Calu3 (cell line): ENCODE results near the gene ZG16. TPM values are rescaled to one million over a fixed set of nuclear protein-coding genes. Genes with fewer than 3 reads are reported as not detected.
"Not testable (repeated sequence)": the region's sequence is repeated elsewhere in the genome, so short reads cannot be mapped to it uniquely, and the experiment has no call there.

Source experiments
- Bru-seq: library from RNA; stranded (reverse); fragments of 400-500 nt; gene quantifications from one replicate; lab custom pipeline; 2021; lab: Mats Ljungman, UMichigan
- BruChase-seq, 2 experiments: library from RNA; stranded (reverse); fragments of 400-500 nt; gene quantifications; one replicate each; lab custom pipeline; 2021; lab: Mats Ljungman, UMichigan
- BruUV-seq: library from RNA; stranded (reverse); fragments of 400-500 nt; replicated peaks from 2 replicates; lab custom pipeline; 2021; lab: Mats Ljungman, UMichigan
- CTCF ChIA-PET: fragments of 300-600 bp; sonication (Branson Sonifier 250); formaldehyde crosslinking; loops from one replicate; lab custom pipeline; 2022; ENCODE audit warnings: antibody characterized with exemption; lab: Charles Lee
- DNase-seq: peaks from one replicate; pipeline ENCODE4 v3.0.0; 2022
- H3K27ac Mint-ChIP-seq: one replicate; pipeline ENCODE4 v1.8.0; 2022; ENCODE audit warnings: mixed read lengths; ENCODE audit not compliant: unreplicated experiment
- H3K27me3 Mint-ChIP-seq: one replicate; pipeline ENCODE4 v1.8.0; 2022; ENCODE audit warnings: mixed read lengths; ENCODE audit not compliant: unreplicated experiment
- H3K36me3 Mint-ChIP-seq: one replicate; pipeline ENCODE4 v1.8.0; 2022; ENCODE audit warnings: mild to moderate bottlenecking, moderate library complexity, mixed read lengths; ENCODE audit not compliant: insufficient read depth, unreplicated experiment
- H3K4me1 Mint-ChIP-seq: one replicate; pipeline ENCODE4 v1.8.0; 2022; ENCODE audit warnings: mild to moderate bottlenecking, low read depth, mixed read lengths; ENCODE audit not compliant: unreplicated experiment
- H3K4me3 Mint-ChIP-seq: one replicate; pipeline ENCODE4 v1.8.0; 2022; ENCODE audit warnings: mild to moderate bottlenecking, low read depth, moderate library complexity, mixed read lengths; ENCODE audit not compliant: unreplicated experiment
- H3K9me3 Mint-ChIP-seq: one replicate; pipeline ENCODE4 v1.8.0; 2022; ENCODE audit warnings: low read depth, mixed read lengths; ENCODE audit not compliant: unreplicated experiment
- intact Hi-C: fragments of 100-400 bp; cut with micrococcal nuclease; formaldehyde crosslinking; loops from one replicate; pipeline ENCODE4 v1.10.0; 2022; ENCODE audit not compliant: unreplicated experiment
- long read RNA-seq: library from polyadenylated mRNA; stranded (forward); transcript quantifications from one replicate; pipeline ENCODE4 v2.0.0, GENCODE V29; 2022
- total RNA-seq: library from RNA; stranded (reverse); gene quantifications from 2 replicates; pipeline ENCODE4 v1.2.3, GENCODE V29; 2022
- TF ChIP-seq, protein P1 (sequence below): fragments of 200-600 bp; IDR thresholded peaks from one replicate; pipeline ENCODE4 v1.8.0; 2022; ENCODE audit warnings: antibody characterized with exemption; ENCODE audit not compliant: unreplicated experiment

ZG16 gene, protein sequence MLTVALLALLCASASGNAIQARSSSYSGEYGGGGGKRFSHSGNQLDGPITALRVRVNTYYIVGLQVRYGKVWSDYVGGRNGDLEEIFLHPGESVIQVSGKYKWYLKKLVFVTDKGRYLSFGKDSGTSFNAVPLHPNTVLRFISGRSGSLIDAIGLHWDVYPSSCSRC
- total RNA-seq (not detected in 2 replicates), Bru-seq, nascent RNA (not detected), BruChase-seq, experiment 1, labeled RNA remaining after a 6-hour chase (not detected), BruChase-seq, experiment 2, labeled RNA remaining after a 2-hour chase (not detected)
- long read RNA-seq = 0 reads

GRCh38 chr16:29777576-29778350 is at the start of gene ZG16:
ZG16 (plus strand) TSS chr16:29778256; CDS start chr16:29779267, 1,011 bp downstream.
- intact Hi-C loops = no loop called here
- Mint-ChIP-seq H3K4me3 (no peak within 1 kb of the TSS), H3K4me1 (peaks cover 37% of the 10 kb centered on the region), H3K9me3 (no peaks in the 10 kb centered on the region), H3K36me3 (no peaks in the 10 kb centered on the region), H3K27me3 (peaks cover 14% of the 10 kb centered on the region), H3K27ac (no peak within 1 kb of the TSS)
- CTCF ChIA-PET = interaction anchor here (0.6 to 0.7 kb wide), 2 partner anchors 55 to 384 kb away, joined by 4 to 6 read pairs; no protein-coding TSS in a partner anchor
- BruUV-seq = no TSS peak
- TF ChIP-seq, protein P1, sequence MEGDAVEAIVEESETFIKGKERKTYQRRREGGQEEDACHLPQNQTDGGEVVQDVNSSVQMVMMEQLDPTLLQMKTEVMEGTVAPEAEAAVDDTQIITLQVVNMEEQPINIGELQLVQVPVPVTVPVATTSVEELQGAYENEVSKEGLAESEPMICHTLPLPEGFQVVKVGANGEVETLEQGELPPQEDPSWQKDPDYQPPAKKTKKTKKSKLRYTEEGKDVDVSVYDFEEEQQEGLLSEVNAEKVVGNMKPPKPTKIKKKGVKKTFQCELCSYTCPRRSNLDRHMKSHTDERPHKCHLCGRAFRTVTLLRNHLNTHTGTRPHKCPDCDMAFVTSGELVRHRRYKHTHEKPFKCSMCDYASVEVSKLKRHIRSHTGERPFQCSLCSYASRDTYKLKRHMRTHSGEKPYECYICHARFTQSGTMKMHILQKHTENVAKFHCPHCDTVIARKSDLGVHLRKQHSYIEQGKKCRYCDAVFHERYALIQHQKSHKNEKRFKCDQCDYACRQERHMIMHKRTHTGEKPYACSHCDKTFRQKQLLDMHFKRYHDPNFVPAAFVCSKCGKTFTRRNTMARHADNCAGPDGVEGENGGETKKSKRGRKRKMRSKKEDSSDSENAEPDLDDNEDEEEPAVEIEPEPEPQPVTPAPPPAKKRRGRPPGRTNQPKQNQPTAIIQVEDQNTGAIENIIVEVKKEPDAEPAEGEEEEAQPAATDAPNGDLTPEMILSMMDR = no peak
- DNase-seq = no peak

GRCh38 chr16:29729116-29729521 is 48.9 kb upstream of the ZG16 start:
- TF ChIP-seq, protein P1 = peak; percentile 59
- H3K4me1 Mint-ChIP-seq = peaks cover 14% of the 10 kb centered on the region
- no peak overlapping the region for H3K4me3 Mint-ChIP-seq
- no peaks in the 10 kb centered on the region for H3K36me3 Mint-ChIP-seq
- H3K27ac Mint-ChIP-seq = no peak overlapping the region
- H3K27me3 Mint-ChIP-seq = peaks cover 13% of the 10 kb centered on the region
- intact Hi-C loops = no loop called here
- CTCF ChIA-PET = interaction anchor here (0.6 to 1.7 kb wide), 6 partner anchors 16 to 88 kb away, joined by 3 to 16 read pairs (median 4); partner anchors contain the start of genes KIF22 and PAGR1
- H3K9me3 Mint-ChIP-seq = no peaks in the 10 kb centered on the region
- peak; percentile 20 for DNase-seq
- no TSS peak for BruUV-seq

GRCh38 chr16:29730649-29731048 is 47.4 kb upstream of the ZG16 start:
- no peak overlapping the region for H3K4me3 Mint-ChIP-seq
- CTCF ChIA-PET = no interaction called here
- TF ChIP-seq, protein P1 = no peak
- intact Hi-C loops = no loop called here
- H3K36me3 Mint-ChIP-seq = no peaks in the 10 kb centered on the region
- H3K9me3 Mint-ChIP-seq = no peaks in the 10 kb centered on the region
- H3K4me1 Mint-ChIP-seq = peaks cover 14% of the 10 kb centered on the region
- H3K27me3 Mint-ChIP-seq = peaks cover 28% of the 10 kb centered on the region
- DNase-seq = no peak
- no peak overlapping the region for H3K27ac Mint-ChIP-seq
- no TSS peak for BruUV-seq

- H3K9me3 Mint-ChIP-seq, CTCF ChIA-PET, BruUV-seq, DNase-seq, H3K36me3 Mint-ChIP-seq, H3K27ac Mint-ChIP-seq, intact Hi-C loops, H3K4me3 Mint-ChIP-seq: not testable (repeated sequence)
- Mint-ChIP-seq H3K4me1 (peaks cover 11% of the 10 kb centered on the region), H3K27me3 (peaks cover 36% of the 10 kb centered on the region)
Observed at GRCh38 chr16:29731768-29732601, 46.1 kb upstream of the ZG16 start.
